ENCODE data around the gene IQUB. TPM values are rescaled to one million over a fixed set of nuclear protein-coding genes. Genes with fewer than 3 reads are reported as not detected.
"Not testable (repeated sequence)": the region's sequence is repeated elsewhere in the genome, so short reads cannot be mapped to it uniquely, and the experiment has no call there.

Gene IQUB
- total RNA-seq, 1 donor from 2014 or later = not detected

- DNase-seq = no peak
- peaks cover 14% of the 10 kb centered on the region for H3K27me3 Mint-ChIP-seq
- H3K36me3 Mint-ChIP-seq (ENCODE audit: low read depth) = no peaks in the 10 kb centered on the region
- H3K9me3 Mint-ChIP-seq = no peaks in the 10 kb centered on the region
- no peaks in the 10 kb centered on the region for H3K4me1 Mint-ChIP-seq
- H3K4me3 Mint-ChIP-seq = no peak overlapping the region
- H3K27ac Mint-ChIP-seq = no peak overlapping the region
- intact Hi-C loops (cut with micrococcal nuclease) = loop anchor here (5.0 kb wide), 1 partner anchor 584 kb away; no protein-coding TSS in a partner anchor
Observed at GRCh38 chr7:123498031-123498430, 36.4 kb downstream of the IQUB start.

GRCh38 chr7:123494193-123494796 is 40.1 kb downstream of the IQUB start:
- no peak overlapping the region for H3K27ac Mint-ChIP-seq
- peak; percentile 73 for DNase-seq
- intact Hi-C loops (cut with micrococcal nuclease) = loop anchor here (1.0 kb wide), 2 partner anchors 43 to 63 kb away; partner anchors contain the start of gene NDUFA5
- H3K9me3 Mint-ChIP-seq = no peaks in the 10 kb centered on the region
- no peaks in the 10 kb centered on the region for H3K36me3 Mint-ChIP-seq (ENCODE audit: low read depth)
- H3K4me1 Mint-ChIP-seq = no peaks in the 10 kb centered on the region
- no peak overlapping the region for H3K4me3 Mint-ChIP-seq
- peaks cover 6% of the 10 kb centered on the region for H3K27me3 Mint-ChIP-seq

- Mint-ChIP-seq H3K4me3 (no peak overlapping the region), H3K27ac (no peak overlapping the region), H3K9me3 (no peaks in the 10 kb centered on the region), H3K36me3 (ENCODE audit: low read depth) (no peaks in the 10 kb centered on the region), H3K27me3 (peaks cover 3% of the 10 kb centered on the region), H3K4me1 (no peaks in the 10 kb centered on the region)
- no peak for DNase-seq
- intact Hi-C loops (cut with micrococcal nuclease) = no loop called here
Observed at GRCh38 chr7:123492485-123492884, 41.9 kb downstream of the IQUB start.

GRCh38 chr7:123485721-123486120 is 48.7 kb downstream of the IQUB start:
- intact Hi-C loops (cut with micrococcal nuclease) = no loop called here
- H3K27ac Mint-ChIP-seq = no peak overlapping the region
- H3K36me3 Mint-ChIP-seq (ENCODE audit: low read depth) = no peaks in the 10 kb centered on the region
- no peak overlapping the region for H3K4me3 Mint-ChIP-seq
- H3K4me1 Mint-ChIP-seq = no peaks in the 10 kb centered on the region
- no peaks in the 10 kb centered on the region for H3K27me3 Mint-ChIP-seq
- H3K9me3 Mint-ChIP-seq = no peaks in the 10 kb centered on the region
- no peak for DNase-seq

- H3K4me3 Mint-ChIP-seq = no peak overlapping the region
- H3K9me3 Mint-ChIP-seq = no peaks in the 10 kb centered on the region
- intact Hi-C loops (cut with micrococcal nuclease) = no loop called here
- H3K36me3 Mint-ChIP-seq (ENCODE audit: low read depth) = no peaks in the 10 kb centered on the region
- H3K27me3 Mint-ChIP-seq = no peaks in the 10 kb centered on the region
- H3K27ac Mint-ChIP-seq = no peak overlapping the region
- no peaks in the 10 kb centered on the region for H3K4me1 Mint-ChIP-seq
- no peak for DNase-seq
Observed at GRCh38 chr7:123485187-123485586, 49.2 kb downstream of the IQUB start.

GRCh38 chr7:123484199-123484598 is 50.2 kb downstream of the IQUB start:
- Mint-ChIP-seq H3K9me3 (no peaks in the 10 kb centered on the region), H3K36me3 (ENCODE audit: low read depth) (no peaks in the 10 kb centered on the region), H3K27me3 (no peaks in the 10 kb centered on the region), H3K4me3 (no peak overlapping the region), H3K27ac (no peak overlapping the region), H3K4me1 (no peaks in the 10 kb centered on the region)
- intact Hi-C loops (cut with micrococcal nuclease) = no loop called here
- DNase-seq = no peak

- no peaks in the 10 kb centered on the region for H3K27me3 Mint-ChIP-seq
- no peak overlapping the region for H3K27ac Mint-ChIP-seq
- DNase-seq = no peak
- H3K4me1 Mint-ChIP-seq = no peaks in the 10 kb centered on the region
- intact Hi-C loops (cut with micrococcal nuclease) = no loop called here
- H3K36me3 Mint-ChIP-seq (ENCODE audit: low read depth) = no peaks in the 10 kb centered on the region
- no peaks in the 10 kb centered on the region for H3K9me3 Mint-ChIP-seq
- H3K4me3 Mint-ChIP-seq = no peak overlapping the region
Observed at GRCh38 chr7:123480107-123480506, 54.3 kb downstream of the IQUB start.

GRCh38 chr7:123478056-123478455 is 56.3 kb downstream of the IQUB start:
- H3K9me3 Mint-ChIP-seq; H3K27me3 Mint-ChIP-seq; H3K36me3 Mint-ChIP-seq (ENCODE audit: low read depth); H3K4me3 Mint-ChIP-seq; H3K27ac Mint-ChIP-seq; DNase-seq; H3K4me1 Mint-ChIP-seq; intact Hi-C loops (cut with micrococcal nuclease): not testable (repeated sequence)

GRCh38 chr7:123472750-123473445 is 61.5 kb downstream of the IQUB start:
- no peaks in the 10 kb centered on the region for H3K4me1 Mint-ChIP-seq
- peaks cover 3% of the 10 kb centered on the region for H3K27me3 Mint-ChIP-seq
- H3K36me3 Mint-ChIP-seq (ENCODE audit: low read depth) = no peaks in the 10 kb centered on the region
- no peaks in the 10 kb centered on the region for H3K9me3 Mint-ChIP-seq
- no peak overlapping the region for H3K27ac Mint-ChIP-seq
- no peak overlapping the region for H3K4me3 Mint-ChIP-seq
- intact Hi-C loops (cut with micrococcal nuclease) = no loop called here
- DNase-seq = no peak

- peaks cover 3% of the 10 kb centered on the region for H3K27me3 Mint-ChIP-seq
- no peaks in the 10 kb centered on the region for H3K9me3 Mint-ChIP-seq
- no peak overlapping the region for H3K4me3 Mint-ChIP-seq
- H3K36me3 Mint-ChIP-seq (ENCODE audit: low read depth) = no peaks in the 10 kb centered on the region
- DNase-seq = no peak
- intact Hi-C loops (cut with micrococcal nuclease) = no loop called here
- H3K4me1 Mint-ChIP-seq = no peaks in the 10 kb centered on the region
- no peak overlapping the region for H3K27ac Mint-ChIP-seq
Observed at GRCh38 chr7:123472327-123472726, 62.1 kb downstream of the IQUB start.

- Mint-ChIP-seq H3K9me3 (no peaks in the 10 kb centered on the region), H3K4me1 (no peaks in the 10 kb centered on the region), H3K27ac (no peak overlapping the region), H3K4me3 (no peak overlapping the region), H3K27me3 (no peaks in the 10 kb centered on the region), H3K36me3 (ENCODE audit: low read depth) (no peaks in the 10 kb centered on the region)
- intact Hi-C loops (cut with micrococcal nuclease) = no loop called here
- DNase-seq = no peak
Observed at GRCh38 chr7:123468303-123468702, 66.1 kb downstream of the IQUB start.

GRCh38 chr7:123463890-123464289 is 70.5 kb downstream of the IQUB start:
- Mint-ChIP-seq H3K4me3 (no peak overlapping the region), H3K27me3 (no peaks in the 10 kb centered on the region), H3K27ac (no peak overlapping the region), H3K4me1 (no peaks in the 10 kb centered on the region), H3K36me3 (ENCODE audit: low read depth) (no peaks in the 10 kb centered on the region), H3K9me3 (no peaks in the 10 kb centered on the region)
- no peak for DNase-seq
- intact Hi-C loops (cut with micrococcal nuclease) = no loop called here

- no peaks in the 10 kb centered on the region for H3K36me3 Mint-ChIP-seq (ENCODE audit: low read depth)
Observed at GRCh38 chr7:123460616-123461015, 73.8 kb downstream of the IQUB start.

GRCh38 chr7:123455965-123456470 is 78.4 kb downstream of the IQUB start:
- no peak overlapping the region for H3K4me3 Mint-ChIP-seq

More at GRCh38 chr7:123460616-123461015, 73.8 kb downstream of the IQUB start:
- Mint-ChIP-seq H3K27ac (no peak overlapping the region), H3K4me3 (no peak overlapping the region), H3K4me1 (no peaks in the 10 kb centered on the region), H3K9me3 (no peaks in the 10 kb centered on the region), H3K27me3 (no peaks in the 10 kb centered on the region)
- intact Hi-C loops (cut with micrococcal nuclease) = no loop called here
- no peak for DNase-seq

More at GRCh38 chr7:123455965-123456470, 78.4 kb downstream of the IQUB start:
- no peak for DNase-seq
- Mint-ChIP-seq H3K27me3 (no peaks in the 10 kb centered on the region), H3K27ac (no peak overlapping the region), H3K9me3 (no peaks in the 10 kb centered on the region), H3K36me3 (ENCODE audit: low read depth) (no peaks in the 10 kb centered on the region), H3K4me1 (no peaks in the 10 kb centered on the region)
- intact Hi-C loops (cut with micrococcal nuclease) = no loop called here

All from activated CD4-positive, alpha-beta T cell treated with anti-CD3 and anti-CD28 coated beads, Interleukin-2, amount 10 ng/mL, durations not matched to agents 24 days and 14 days (primary cell).